AG04450 (cell line): ENCODE measurements around the gene GPLD1. TPM values are rescaled to one million over a fixed set of nuclear protein-coding genes. Genes with fewer than 3 reads are reported as not detected.

Source experiments
- CTCF ChIA-PET: fragments of 300-600, 350-600 bp; formaldehyde crosslinking; extraction: SDS; loops from one replicate; lab custom pipeline; 2022; ENCODE audit warnings: antibody characterized with exemption, inconsistent platforms; lab: Charles Lee
- POLR2A ChIA-PET: fragments of 350-600 bp; formaldehyde crosslinking; extraction: SDS; loops from one replicate; lab custom pipeline; 2021; ENCODE audit warnings: antibody characterized with exemption, inconsistent platforms; lab: Yijun Ruan, JAX
- DNase-seq: peaks from one replicate; pipeline ENCODE4 v3.0.0-alpha.2; 2011; ENCODE audit warnings: low read depth, low spot score
- H3K27ac ChIP-seq: one replicate; pipeline ENCODE4 v1.5.1; 2012; ENCODE audit warnings: low read depth, low read length, control low read depth
- H3K27me3 ChIP-seq: one replicate; pipeline ENCODE4 v1.6.0; 2012; ENCODE audit warnings: low read length; ENCODE audit not compliant: control insufficient read depth, insufficient read depth
- H3K4me3 ChIP-seq: 2 replicates; pipeline ENCODE4 v1.5.1; 2011; ENCODE audit warnings: mild to moderate bottlenecking, low read depth, low read length, control low read depth
- H3K9me3 ChIP-seq: 2 replicates; pipeline ENCODE4 v1.5.1; 2012; ENCODE audit warnings: low read length; ENCODE audit not compliant: control insufficient read depth, insufficient read depth
- polyA plus RNA-seq: library from polyadenylated mRNA; depleted of rRNA; stranded (reverse); fragments of >200 nt; gene quantifications from 2 replicates; pipeline ENCODE4 v1.2.3, GENCODE V29; 2011
- TF ChIP-seq, protein P1 (sequence below): IDR thresholded peaks from 2 replicates; pipeline ENCODE4 v1.5.1; 2011; ENCODE audit warnings: low read depth, low read length, control low read depth, inconsistent platforms

GPLD1 gene
- polyA plus RNA-seq, 1 experiment, result 0.04 TPM

- POLR2A ChIA-PET, result no interaction called here
- CTCF ChIA-PET, result interaction anchor here (2.7 kb wide), 1 partner anchor 14 kb away, joined by 8 read pairs; no protein-coding TSS in a partner anchor
Measured at GRCh38 chr6:24535210-24535609, 45.8 kb upstream of the GPLD1 start.

GRCh38 chr6:24534329-24534728, 45.0 kb upstream of the GPLD1 start:
- no peak overlapping the region for H3K27ac ChIP-seq
- no peak overlapping the region for H3K4me3 ChIP-seq
- TF ChIP-seq, protein P1, sequence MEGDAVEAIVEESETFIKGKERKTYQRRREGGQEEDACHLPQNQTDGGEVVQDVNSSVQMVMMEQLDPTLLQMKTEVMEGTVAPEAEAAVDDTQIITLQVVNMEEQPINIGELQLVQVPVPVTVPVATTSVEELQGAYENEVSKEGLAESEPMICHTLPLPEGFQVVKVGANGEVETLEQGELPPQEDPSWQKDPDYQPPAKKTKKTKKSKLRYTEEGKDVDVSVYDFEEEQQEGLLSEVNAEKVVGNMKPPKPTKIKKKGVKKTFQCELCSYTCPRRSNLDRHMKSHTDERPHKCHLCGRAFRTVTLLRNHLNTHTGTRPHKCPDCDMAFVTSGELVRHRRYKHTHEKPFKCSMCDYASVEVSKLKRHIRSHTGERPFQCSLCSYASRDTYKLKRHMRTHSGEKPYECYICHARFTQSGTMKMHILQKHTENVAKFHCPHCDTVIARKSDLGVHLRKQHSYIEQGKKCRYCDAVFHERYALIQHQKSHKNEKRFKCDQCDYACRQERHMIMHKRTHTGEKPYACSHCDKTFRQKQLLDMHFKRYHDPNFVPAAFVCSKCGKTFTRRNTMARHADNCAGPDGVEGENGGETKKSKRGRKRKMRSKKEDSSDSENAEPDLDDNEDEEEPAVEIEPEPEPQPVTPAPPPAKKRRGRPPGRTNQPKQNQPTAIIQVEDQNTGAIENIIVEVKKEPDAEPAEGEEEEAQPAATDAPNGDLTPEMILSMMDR, result no peak
- DNase-seq, result no peak
- CTCF ChIA-PET, result interaction anchor here (0.8 kb wide), 1 partner anchor 13 kb away, joined by 3 read pairs; no protein-coding TSS in a partner anchor
- H3K9me3 ChIP-seq, result no peaks in the 10 kb centered on the region
- no peaks in the 10 kb centered on the region for H3K27me3 ChIP-seq
- POLR2A ChIA-PET, result no interaction called here

More at GRCh38 chr6:24535210-24535609, 45.8 kb upstream of the GPLD1 start:
- TF ChIP-seq, protein P1, result no peak
- no peak overlapping the region for H3K4me3 ChIP-seq
- H3K27me3 ChIP-seq, result no peaks in the 10 kb centered on the region
- no peak overlapping the region for H3K27ac ChIP-seq
- H3K9me3 ChIP-seq, result no peaks in the 10 kb centered on the region
- DNase-seq, result no peak

GRCh38 chr6:24529985-24530384, 40.6 kb upstream of the GPLD1 start:
- H3K27me3 ChIP-seq, result no peaks in the 10 kb centered on the region
- ChIA-PET CTCF (no interaction called here), POLR2A (no interaction called here)
- TF ChIP-seq, protein P1, result no peak
- DNase-seq, result no peak
- no peak overlapping the region for H3K4me3 ChIP-seq
- H3K9me3 ChIP-seq, result no peaks in the 10 kb centered on the region
- no peak overlapping the region for H3K27ac ChIP-seq

DNA sequence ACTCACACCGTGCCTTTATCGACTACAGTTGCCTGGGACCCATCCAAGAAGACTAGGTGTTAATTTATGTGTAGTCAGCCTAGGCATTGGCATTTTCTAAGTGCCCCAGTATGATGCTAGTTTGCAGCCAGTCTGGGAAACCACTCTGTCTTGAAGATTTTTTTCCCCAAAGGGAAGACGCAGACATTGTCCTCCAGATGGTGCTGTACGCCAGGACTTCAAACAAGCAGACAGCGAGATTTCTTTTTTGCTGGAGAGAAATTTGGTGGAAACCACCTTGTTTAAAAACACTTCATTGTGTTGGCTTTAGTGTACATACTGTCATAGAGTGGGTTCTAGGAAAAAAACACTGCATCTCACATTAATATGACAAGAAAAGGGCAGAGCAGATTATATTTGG, 35.4 kb upstream of the GPLD1 start:
- Histone ChIP-seq H3K9me3 (no peaks in the 10 kb centered on the region), H3K27ac (no peak overlapping the region), H3K4me3 (no peak overlapping the region), H3K27me3 (no peaks in the 10 kb centered on the region)
- CTCF ChIA-PET, result interaction anchor here (0.9 kb wide), 1 partner anchor 14 kb away, joined by 3 read pairs; no protein-coding TSS in a partner anchor
- DNase-seq, result peak; percentile 15
- TF ChIP-seq, protein P1, result peak; percentile 60
- POLR2A ChIA-PET, result no interaction called here

- TF ChIP-seq, protein P1, result no peak
- Histone ChIP-seq H3K27ac (no peak overlapping the region), H3K27me3 (no peaks in the 10 kb centered on the region), H3K4me3 (no peak overlapping the region), H3K9me3 (no peaks in the 10 kb centered on the region)
- ChIA-PET POLR2A (no interaction called here), CTCF (interaction anchor here (0.6 to 1.2 kb wide), 3 partner anchors 13 to 242 kb away, joined by 3 to 5 read pairs (median 4); no protein-coding TSS in a partner anchor)
- DNase-seq, result no peak
Measured at GRCh38 chr6:24524329-24524728, 35.0 kb upstream of the GPLD1 start.
